CD4-positive, alpha-beta T cell (primary cell): ENCODE results near the gene UBE2E1. TPM values are rescaled to one million over a fixed set of nuclear protein-coding genes. Genes with fewer than 3 reads are reported as not detected.
A peak's percentile ranks its signal among the peaks of the same experiment; 100 is the strongest.

Experiments used
- ATAC-seq: fragments of 200-7000 bp; cut with Tn5 transposase; one replicate; pipeline ENCODE4 v1.10.0; 2022; ENCODE audit warnings: mild to moderate bottlenecking; ENCODE audit not compliant: poor library complexity
- CTCF ChIA-PET: fragments of 350-600 bp; sonication (Branson Sonifier 250); formaldehyde crosslinking; loops from one replicate; lab custom pipeline; 2021; ENCODE audit warnings: antibody characterized with exemption, inconsistent platforms; lab: Charles Lee
- POLR2A ChIA-PET: fragments of 350-600 bp; sonication (Branson Sonifier 250); formaldehyde crosslinking; loops from one replicate; lab custom pipeline; 2021; ENCODE audit warnings: antibody characterized with exemption, inconsistent platforms; lab: Charles Lee
- DNase-seq, 14 experiments: peaks; one replicate each; pipeline ENCODE4 v3.0.0-alpha.2; 2013 to 2020; ENCODE audit warnings: mixed read lengths in 2 of 14
- H3K27ac ChIP-seq, 2 donors: one replicate each; pipeline versions ENCODE4 v1.5.1 to v1.7.0; 2013; ENCODE audit warnings: low read length in 2 of 2, low read depth in 1 of 2, mild to moderate bottlenecking in 1 of 2
- H3K27me3 ChIP-seq, 2 experiments: 1 replicate in 1 of 2; 2 replicates in 1 of 2; pipeline versions ENCODE4 v1.6.1 to v1.7.0; 2013; ENCODE audit warnings: low read length in 2 of 2, control low read depth in 1 of 2, mild to moderate bottlenecking in 1 of 2, moderate library complexity in 1 of 2; ENCODE audit not compliant: insufficient read depth in 2 of 2, control insufficient read depth in 1 of 2
- H3K36me3 ChIP-seq: one replicate; pipeline ENCODE4 v1.6.1; 2013; ENCODE audit warnings: low read length, control low read depth; ENCODE audit not compliant: insufficient read depth
- H3K4me1 ChIP-seq: one replicate; pipeline ENCODE4 v1.6.1; 2013; ENCODE audit warnings: low read length, control low read depth; ENCODE audit not compliant: insufficient read depth
- H3K4me3 ChIP-seq: one replicate; pipeline ENCODE4 v1.5.1; 2013; ENCODE audit warnings: mild to moderate bottlenecking, low read length, moderate library complexity
- H3K9me3 ChIP-seq, 2 experiments: 1 replicate in 1 of 2; 2 replicates in 1 of 2; pipeline versions ENCODE4 v1.6.1 to v1.7.0; 2013; ENCODE audit warnings: low read length in 2 of 2, mild to moderate bottlenecking in 2 of 2, control low read depth in 1 of 2, moderate library complexity in 1 of 2; ENCODE audit not compliant: control insufficient read depth in 1 of 2, insufficient read depth in 1 of 2
- H3K27ac Mint-ChIP-seq: one replicate; pipeline ENCODE4 v1.8.0; 2020; ENCODE audit warnings: mixed read lengths
- H3K27me3 Mint-ChIP-seq: one replicate; pipeline ENCODE4 v1.8.0; 2021; ENCODE audit warnings: mixed read lengths
- H3K36me3 Mint-ChIP-seq: one replicate; pipeline ENCODE4 v1.8.0; 2021; ENCODE audit warnings: low read depth, mixed read lengths
- H3K4me1 Mint-ChIP-seq: one replicate; pipeline ENCODE4 v1.8.0; 2021; ENCODE audit warnings: low read depth, mixed read lengths
- H3K4me3 Mint-ChIP-seq: one replicate; pipeline ENCODE4 v1.8.0; 2020; ENCODE audit warnings: mild to moderate bottlenecking, mixed read lengths
- H3K9me3 Mint-ChIP-seq: one replicate; pipeline ENCODE4 v1.8.0; 2020; ENCODE audit warnings: mixed read lengths
- intact Hi-C, 2 experiments: fragments of 100-400 bp; cut with DNase I in 1 of 2; cut with micrococcal nuclease in 1 of 2; formaldehyde crosslinking; loops; one replicate each; pipeline versions ENCODE4 v1.15.1 to v1.9.0; 2023 to 2025; cut with DNase I, micrococcal nuclease
- total RNA-seq, 174 experiments: library from RNA in 2 of 174; stranded (reverse) in 2 of 174; gene quantifications; one replicate each; pipeline ENCODE4 v1.2.3 and lab custom pipeline; 2021 to 2026
- TF ChIP-seq, protein P1 (sequence below): fragments of 200-600 bp; IDR thresholded peaks from one replicate; pipeline ENCODE4 v1.8.0; 2022; ENCODE audit warnings: antibody characterized with exemption, mild to moderate bottlenecking

UBE2E1 gene
- total RNA-seq, 2 experiments from 2014 or later = 49.8 to 52.2 TPM

DNA sequence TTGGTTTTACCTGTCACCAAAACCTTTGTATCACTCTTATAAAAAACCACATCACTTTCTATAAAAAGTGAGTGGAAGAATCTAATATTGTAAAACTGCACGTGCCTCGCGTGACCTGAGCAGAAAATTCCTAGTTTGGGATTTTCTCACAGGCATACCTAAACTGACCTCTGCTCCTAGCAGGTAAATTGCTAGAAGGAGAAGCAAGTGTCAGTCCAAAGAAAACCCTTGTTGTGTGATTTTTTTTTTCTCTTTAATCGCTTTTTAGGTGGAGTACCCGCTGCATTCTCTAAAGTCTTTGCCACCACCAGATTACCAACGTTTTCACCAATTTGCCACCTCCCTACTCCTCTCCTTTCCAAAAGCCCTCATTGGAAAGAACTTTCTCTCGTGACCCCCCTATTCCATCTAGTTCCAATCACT lies 534 bp upstream of the UBE2E1 start:
- H3K4me3 ChIP-seq = peak overlapping the region; percentile 66
- no peaks in the 10 kb centered on the region for H3K36me3 ChIP-seq
- H3K9me3 Mint-ChIP-seq = no peaks in the 10 kb centered on the region
- TF ChIP-seq, protein P1, sequence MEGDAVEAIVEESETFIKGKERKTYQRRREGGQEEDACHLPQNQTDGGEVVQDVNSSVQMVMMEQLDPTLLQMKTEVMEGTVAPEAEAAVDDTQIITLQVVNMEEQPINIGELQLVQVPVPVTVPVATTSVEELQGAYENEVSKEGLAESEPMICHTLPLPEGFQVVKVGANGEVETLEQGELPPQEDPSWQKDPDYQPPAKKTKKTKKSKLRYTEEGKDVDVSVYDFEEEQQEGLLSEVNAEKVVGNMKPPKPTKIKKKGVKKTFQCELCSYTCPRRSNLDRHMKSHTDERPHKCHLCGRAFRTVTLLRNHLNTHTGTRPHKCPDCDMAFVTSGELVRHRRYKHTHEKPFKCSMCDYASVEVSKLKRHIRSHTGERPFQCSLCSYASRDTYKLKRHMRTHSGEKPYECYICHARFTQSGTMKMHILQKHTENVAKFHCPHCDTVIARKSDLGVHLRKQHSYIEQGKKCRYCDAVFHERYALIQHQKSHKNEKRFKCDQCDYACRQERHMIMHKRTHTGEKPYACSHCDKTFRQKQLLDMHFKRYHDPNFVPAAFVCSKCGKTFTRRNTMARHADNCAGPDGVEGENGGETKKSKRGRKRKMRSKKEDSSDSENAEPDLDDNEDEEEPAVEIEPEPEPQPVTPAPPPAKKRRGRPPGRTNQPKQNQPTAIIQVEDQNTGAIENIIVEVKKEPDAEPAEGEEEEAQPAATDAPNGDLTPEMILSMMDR = no peak
- ChIA-PET CTCF (interaction anchor here (1.1 kb wide), 1 partner anchor 42 kb away, joined by 3 read pairs; no protein-coding TSS in a partner anchor), POLR2A (interaction anchor here (3.2 kb wide), 1 partner anchor 112 kb away, joined by 16 read pairs; the partner anchor contains the start of genes NKIRAS1 and RPL15)
- peaks cover 44% of the 10 kb centered on the region for H3K4me1 Mint-ChIP-seq
- H3K36me3 Mint-ChIP-seq = peaks cover 29% of the 10 kb centered on the region
- peak overlapping the region; percentile 99 for H3K4me3 Mint-ChIP-seq
- peak overlapping the region in 1 of 2 donors; percentile 25 for H3K27ac ChIP-seq
- peak; percentile 4 for ATAC-seq
- H3K27ac Mint-ChIP-seq = peak overlapping the region; percentile 91
- H3K4me1 ChIP-seq = peaks cover 29% of the 10 kb centered on the region
- no peaks in the 10 kb centered on the region for H3K27me3 Mint-ChIP-seq
- intact Hi-C loops = loop anchor here (1.0 to 10.0 kb wide), 4 partner anchors 112 to 1980 kb away; partner anchors contain the start of genes NGLY1 (in 1 of the 2), NKIRAS1 (in 1 of the 2), NR1D2 (in 1 of the 2) and RPL15 (in 1 of the 2)
- H3K9me3 ChIP-seq = no peaks in the 10 kb centered on the region
- no peaks in the 10 kb centered on the region for H3K27me3 ChIP-seq
- no peak for DNase-seq

DNA sequence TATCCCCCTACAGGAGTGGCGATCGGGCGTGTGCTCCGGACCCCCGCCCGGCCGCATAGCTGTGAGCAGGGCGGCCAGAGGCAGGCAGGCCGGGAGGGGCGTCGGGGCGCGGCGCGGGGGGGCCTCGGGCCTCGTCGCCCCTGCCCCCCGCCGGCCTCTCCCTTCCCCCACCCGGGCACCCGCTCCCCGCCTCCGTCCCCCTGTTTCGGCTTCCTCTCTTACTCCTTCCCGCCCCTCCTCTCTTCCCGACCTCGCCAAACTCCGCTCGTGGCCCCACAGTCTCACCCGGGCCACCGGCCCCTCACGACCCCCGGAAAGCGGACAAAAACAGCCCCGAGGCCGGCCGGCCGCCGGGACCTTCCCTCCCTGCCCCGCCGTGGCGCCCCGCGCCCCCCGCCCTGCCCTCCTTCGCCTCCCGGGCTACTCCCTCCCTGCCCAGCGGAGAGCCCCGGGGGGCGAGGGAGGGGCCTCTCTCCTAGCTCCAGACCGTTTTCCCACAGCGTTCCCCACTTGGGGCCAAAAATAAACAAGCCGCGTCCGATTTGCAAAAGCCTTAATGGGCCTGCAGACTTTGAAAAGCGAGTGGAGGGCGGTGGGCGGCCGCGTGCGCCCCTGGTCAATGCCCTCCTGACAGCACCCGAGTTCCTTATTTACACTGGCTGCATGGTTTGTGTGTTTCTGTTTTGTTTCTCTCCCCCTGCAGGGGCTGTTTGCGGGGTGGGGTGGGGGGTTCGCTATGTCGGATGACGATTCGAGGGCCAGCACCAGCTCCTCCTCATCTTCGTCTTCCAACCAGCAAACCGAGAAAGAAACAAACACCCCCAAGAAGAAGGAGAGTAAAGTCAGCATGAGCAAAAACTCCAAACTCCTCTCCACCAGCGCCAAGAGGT lies 1.0 kb downstream of the UBE2E1 start:
- H3K36me3 ChIP-seq = no peaks in the 10 kb centered on the region
- peaks cover 37% of the 10 kb centered on the region for H3K4me1 ChIP-seq
- H3K36me3 Mint-ChIP-seq = peaks cover 37% of the 10 kb centered on the region
- intact Hi-C loops = loop anchor here in 1 of 2 experiments (5.0 to 10.0 kb wide), 3 partner anchors 111 to 1978 kb away; partner anchors contain the start of genes NGLY1, NKIRAS1, NR1D2 and RPL15
- POLR2A ChIA-PET = interaction anchor here (7.4 kb wide), 1 partner anchor 111 kb away, joined by 63 read pairs; the partner anchor contains the start of genes NKIRAS1 and RPL15
- peaks cover 56% of the 10 kb centered on the region for H3K4me1 Mint-ChIP-seq
- no peaks in the 10 kb centered on the region for H3K27me3 ChIP-seq
- H3K27ac ChIP-seq = peak overlapping the region in 1 of 2 donors; percentile 64
- CTCF ChIA-PET = no interaction called here
- no peaks in the 10 kb centered on the region for H3K27me3 Mint-ChIP-seq
- no peaks in the 10 kb centered on the region for H3K9me3 Mint-ChIP-seq
- TF ChIP-seq, protein P1 = no peak
- H3K4me3 ChIP-seq = peak overlapping the region; percentile 66
- DNase-seq (peak in 9 of 14 experiments; percentile 5 to 44 (median 34)), ATAC-seq (no peak)
- H3K9me3 ChIP-seq = no peaks in the 10 kb centered on the region
- peak overlapping the region; percentile 82 for H3K27ac Mint-ChIP-seq
- H3K4me3 Mint-ChIP-seq = peak overlapping the region; percentile 98

DNA sequence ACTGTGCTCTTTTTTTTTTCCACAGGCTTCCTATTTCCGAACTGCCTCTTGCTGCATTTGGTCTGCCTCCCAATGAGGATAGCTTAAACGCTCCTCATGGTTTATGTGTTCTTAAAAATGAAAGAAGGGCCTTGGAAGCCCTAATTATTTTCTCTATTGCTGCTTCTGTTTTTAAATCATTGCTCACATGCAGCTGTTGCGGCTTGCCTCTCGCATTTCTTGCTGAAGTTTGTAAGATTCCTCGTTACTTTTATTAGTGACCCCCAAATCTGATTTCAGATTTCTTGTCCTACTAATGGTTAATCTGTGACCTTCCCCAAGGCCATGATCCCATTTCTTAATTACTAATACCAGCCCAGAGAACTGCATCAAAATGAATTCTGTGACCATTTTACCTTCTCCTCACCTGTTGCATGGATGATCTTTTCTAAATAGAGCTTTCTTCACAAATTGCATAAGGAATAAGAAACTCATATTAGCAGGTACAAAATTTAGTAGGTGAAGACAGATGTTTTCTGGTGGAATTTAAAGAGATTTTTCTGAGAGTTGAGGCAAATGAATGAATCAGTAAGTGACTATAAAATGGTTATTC lies 1.8 kb downstream of the UBE2E1 start:
- TF ChIP-seq, protein P1 = no peak
- DNase-seq (no peak), ATAC-seq (no peak)
- H3K9me3 ChIP-seq = no peaks in the 10 kb centered on the region
- ChIA-PET POLR2A (interaction anchor here (7.4 kb wide), 1 partner anchor 110 kb away, joined by 63 read pairs; the partner anchor contains the start of genes NKIRAS1 and RPL15), CTCF (interaction anchor here (0.7 kb wide), 1 partner anchor 11 kb away, joined by 3 read pairs; no protein-coding TSS in a partner anchor)
- peak overlapping the region in 1 of 2 donors; percentile 56 for H3K27ac ChIP-seq
- H3K27me3 Mint-ChIP-seq = no peaks in the 10 kb centered on the region
- peaks cover 37% of the 10 kb centered on the region for H3K4me1 ChIP-seq
- H3K4me3 Mint-ChIP-seq = peak overlapping the region; percentile 98
- no peaks in the 10 kb centered on the region for H3K36me3 ChIP-seq
- peaks cover 64% of the 10 kb centered on the region for H3K4me1 Mint-ChIP-seq
- H3K27ac Mint-ChIP-seq = peak overlapping the region; percentile 82
- intact Hi-C loops = loop anchor here in 1 of 2 experiments (5.0 to 10.0 kb wide), 3 partner anchors 110 to 1977 kb away; partner anchors contain the start of genes NGLY1, NKIRAS1, NR1D2 and RPL15
- no peaks in the 10 kb centered on the region for H3K9me3 Mint-ChIP-seq
- H3K27me3 ChIP-seq = no peaks in the 10 kb centered on the region
- H3K4me3 ChIP-seq = peak overlapping the region; percentile 66
- peaks cover 44% of the 10 kb centered on the region for H3K36me3 Mint-ChIP-seq
